ENCODE results near the gene DCLK1. TPM values are rescaled to one million over a fixed set of nuclear protein-coding genes. Genes with fewer than 3 reads are reported as not detected.
"Not testable (repeated sequence)": the region's sequence is repeated elsewhere in the genome, so short reads cannot be mapped to it uniquely, and the experiment has no call there.

DCLK1 gene
- total RNA-seq, 2 donors from 2014 or later, result 2.6 to 8.6 TPM

- Histone ChIP-seq H3K27ac (no peak overlapping the region), H3K9me3 (no peaks in the 10 kb centered on the region), H3K4me3 (no peak overlapping the region), H3K36me3 (replicated peaks in 1 of 2; ENCODE audit: insufficient read depth in 1 of 2, low read depth in 2 of 2) (no peaks in the 10 kb centered on the region), H3K27me3 (no peaks in the 10 kb centered on the region), H3K4me1 (no peaks in the 10 kb centered on the region)
- ATAC-seq (no peak), DNase-seq (no peak)
- no peak for TF ChIP-seq CTCF (IDR thresholded peaks at IDR 0.05)
- TF ChIP-seq POLR2A (IDR thresholded peaks at IDR 0.05), result no peak
- intact Hi-C loops (cut with DNase I), result no loop called here
Measured at GRCh38 chr13:36076211-36076610, 55.0 kb downstream of the DCLK1 start.

GRCh38 chr13:36074659-36075058 is 56.5 kb downstream of the DCLK1 start:
- no peak for DNase-seq
- Histone ChIP-seq H3K27me3 (no peaks in the 10 kb centered on the region), H3K9me3 (no peaks in the 10 kb centered on the region), H3K4me3 (no peak overlapping the region), H3K27ac (no peak overlapping the region), H3K36me3 (replicated peaks in 1 of 2; ENCODE audit: insufficient read depth in 1 of 2, low read depth in 2 of 2) (no peaks in the 10 kb centered on the region), H3K4me1 (no peaks in the 10 kb centered on the region)
- no peak for TF ChIP-seq CTCF (IDR thresholded peaks at IDR 0.05)
- no peak for ATAC-seq
- intact Hi-C loops (cut with DNase I), result no loop called here
- WGBS, 2 donors, result 35 to 51% methylated on average over 3 of the region's 3 CpGs

- H3K4me3 ChIP-seq, result no peak overlapping the region
- H3K9me3 ChIP-seq, result no peaks in the 10 kb centered on the region
- ATAC-seq, result no peak
- no peak for TF ChIP-seq POLR2A (IDR thresholded peaks at IDR 0.05)
- no peak for TF ChIP-seq CTCF (IDR thresholded peaks at IDR 0.05)
- DNase-seq, result no peak
- intact Hi-C loops (cut with DNase I), result no loop called here
- no peaks in the 10 kb centered on the region for H3K27me3 ChIP-seq
- H3K4me1 ChIP-seq, result no peaks in the 10 kb centered on the region
- 62 to 65% methylated on average over 4 of the region's 4 CpGs for WGBS, 2 donors
- no peaks in the 10 kb centered on the region for H3K36me3 ChIP-seq (replicated peaks in 1 of 2; ENCODE audit: insufficient read depth in 1 of 2, low read depth in 2 of 2)
- no peak overlapping the region for H3K27ac ChIP-seq
Measured at GRCh38 chr13:36072152-36072935, 58.8 kb downstream of the DCLK1 start.

- not testable (repeated sequence) for H3K4me1 ChIP-seq, DNase-seq
Measured at GRCh38 chr13:36070504-36071192, 60.5 kb downstream of the DCLK1 start.

GRCh38 chr13:36069881-36070366 is 61.3 kb downstream of the DCLK1 start:
- Histone ChIP-seq H3K9me3 (no peaks in the 10 kb centered on the region), H3K27ac (no peak overlapping the region), H3K4me1 (no peaks in the 10 kb centered on the region), H3K4me3 (no peak overlapping the region), H3K36me3 (replicated peaks in 1 of 2; ENCODE audit: insufficient read depth in 1 of 2, low read depth in 2 of 2) (no peaks in the 10 kb centered on the region), H3K27me3 (no peaks in the 10 kb centered on the region)
- 62 to 70% methylated on average over 6 of the region's 6 CpGs for WGBS, 2 donors
- TF ChIP-seq POLR2A (IDR thresholded peaks at IDR 0.05) (no peak), CTCF (IDR thresholded peaks at IDR 0.05) (no peak)
- peak in 1 of 4 donors; percentile 6 for DNase-seq
- intact Hi-C loops (cut with DNase I), result no loop called here
- peak; percentile 42 for ATAC-seq

More at GRCh38 chr13:36070504-36071192, 60.5 kb downstream of the DCLK1 start:
- H3K9me3 ChIP-seq; H3K27me3 ChIP-seq; intact Hi-C loops (cut with DNase I); H3K36me3 ChIP-seq (replicated peaks in 1 of 2; ENCODE audit: insufficient read depth in 1 of 2, low read depth in 2 of 2); H3K27ac ChIP-seq; H3K4me3 ChIP-seq: not testable (repeated sequence)
- 79 to 81% methylated on average over 12 of the region's 12 CpGs for WGBS, 2 donors
- peak; percentile 45 for ATAC-seq

All from body of pancreas (tissue), 4 donors.